ENCODE results near the gene CIC. TPM values are rescaled to one million over a fixed set of nuclear protein-coding genes. Genes with fewer than 3 reads are reported as not detected.

Gene CIC
- total and polyA plus RNA-seq, 2 of the 13 experiments (the other 11 are each of a cell fraction or from before 2014, with no cell fraction given): 5.9 to 8.0 TPM

DNA sequence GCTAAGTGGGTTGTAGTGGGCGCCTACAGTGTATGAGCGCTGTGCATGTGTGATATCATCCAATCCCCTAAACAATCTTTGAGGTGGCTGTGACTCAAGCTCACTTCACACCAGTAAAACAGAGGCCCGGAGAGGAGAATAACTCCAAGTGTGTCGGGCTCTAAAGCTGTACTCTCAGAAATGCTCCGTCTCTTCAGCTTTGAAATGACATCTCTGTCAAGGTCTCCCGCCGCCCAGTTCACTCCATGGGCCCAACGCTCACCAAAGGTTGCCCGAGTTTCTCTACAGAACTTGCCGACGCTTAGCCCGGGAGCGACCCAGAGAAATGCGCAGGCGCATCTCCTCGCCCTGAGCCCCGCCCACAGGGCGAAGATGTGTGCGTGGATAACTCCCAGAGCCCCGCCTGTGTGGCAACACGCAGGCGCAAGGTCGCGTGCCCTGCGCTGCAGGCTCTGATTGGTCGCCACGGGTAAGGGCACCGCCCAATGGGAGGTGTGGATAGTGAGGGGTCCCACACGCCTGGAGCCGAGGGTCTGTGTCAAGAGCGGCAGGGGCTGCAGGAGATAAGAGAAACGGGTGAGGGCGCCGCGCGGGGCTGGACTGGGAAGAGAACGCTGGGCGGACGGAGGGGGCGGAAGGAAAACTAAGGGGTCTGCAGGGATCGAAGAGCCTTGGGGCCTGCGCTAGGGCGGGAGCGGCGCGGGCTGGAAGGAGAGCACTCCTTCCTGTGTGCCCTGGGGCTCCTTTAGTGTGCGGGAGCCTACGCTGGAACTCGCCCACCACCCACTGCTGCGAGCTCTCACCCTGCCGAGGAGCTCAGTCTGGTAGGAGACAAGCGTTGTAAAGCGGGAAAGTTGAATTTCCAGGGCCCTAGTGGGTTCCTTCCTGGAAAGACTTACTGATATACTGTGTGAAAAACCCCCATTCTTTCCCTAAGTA is 49.0 kb upstream of the CIC start, which contains the start of gene ZNF526 (continued):
- TF ChIP-seq ZNF256 (CRISPR knock-in tag; conservative IDR thresholded peaks at IDR 0.05) (0 out of 2 replicates have a peak, but pooled peaks have one; percentile 18), ZNF331 (CRISPR knock-in tag; IDR thresholded peaks at IDR 0.05) (peak; percentile 75; the same call in 1 of the 2 replicates), ELF1 (CRISPR knock-in tag; IDR thresholded peaks at IDR 0.05) (0 out of 2 replicates have a peak, but pooled peaks have one; percentile 58), GATAD2A (CRISPR knock-in tag; IDR thresholded peaks at IDR 0.05) (peak; percentile 71), POLR2AphosphoS2 (IDR thresholded peaks at IDR 0.05; ENCODE audit: low read depth, low read length) (no peak), NCOA2 (CRISPR knock-in tag; IDR thresholded peaks at IDR 0.05) (peak; percentile 47; the same call in 1 of the 2 replicates), ZNF44 (CRISPR knock-in tag; IDR thresholded peaks at IDR 0.05) (peak; percentile 73; the same call in 1 of the 2 replicates), SMAD9 (CRISPR knock-in tag; IDR thresholded peaks at IDR 0.05) (no peak), ZNF335 (CRISPR knock-in tag; IDR thresholded peaks at IDR 0.05) (peak; percentile 40; the same call in 1 of the 2 replicates), YEATS2 (CRISPR knock-in tag; IDR thresholded peaks at IDR 0.05; ENCODE audit: borderline replicate concordance) (peak; percentile 86; the same call in 1 of the 2 replicates), ZNF674 (CRISPR knock-in tag; IDR thresholded peaks at IDR 0.05; ENCODE audit: low read depth) (no peak), KDM5A (IDR thresholded peaks at IDR 0.05; ENCODE audit: borderline replicate concordance, low read length) (peak; percentile 81), FOXK1 (CRISPR knock-in tag; IDR thresholded peaks at IDR 0.05; ENCODE audit: borderline replicate concordance, low read depth) (peak; percentile 85; the same call in 1 of the 2 replicates), ZKSCAN5 (CRISPR knock-in tag; IDR thresholded peaks at IDR 0.05) (no peak), ZNF598 (CRISPR knock-in tag; IDR thresholded peaks at IDR 0.05; ENCODE audit: borderline replicate concordance) (peak; percentile 58; the same call in 1 of the 2 replicates), PHF8 (CRISPR knock-in tag; IDR thresholded peaks at IDR 0.05) (peak; percentile 89), ZNF703 (CRISPR knock-in tag; IDR thresholded peaks at IDR 0.05; ENCODE audit: borderline replicate concordance) (no peak), GATA4 (IDR thresholded peaks at IDR 0.05; ENCODE audit: borderline replicate concordance, low read depth) (peak; percentile 82; the same call in 1 of the 2 replicates), ZNF10 (CRISPR knock-in tag; IDR thresholded peaks at IDR 0.05; ENCODE audit: borderline replicate concordance, low read depth) (no peak), AKAP8 (CRISPR knock-in tag; IDR thresholded peaks at IDR 0.05) (no peak), ZSCAN25 (CRISPR knock-in tag; IDR thresholded peaks at IDR 0.05) (no peak), ARID2 (CRISPR knock-in tag; IDR thresholded peaks at IDR 0.05; ENCODE audit: borderline replicate concordance) (no peak)
- TF ChIP-seq, protein P1, sequence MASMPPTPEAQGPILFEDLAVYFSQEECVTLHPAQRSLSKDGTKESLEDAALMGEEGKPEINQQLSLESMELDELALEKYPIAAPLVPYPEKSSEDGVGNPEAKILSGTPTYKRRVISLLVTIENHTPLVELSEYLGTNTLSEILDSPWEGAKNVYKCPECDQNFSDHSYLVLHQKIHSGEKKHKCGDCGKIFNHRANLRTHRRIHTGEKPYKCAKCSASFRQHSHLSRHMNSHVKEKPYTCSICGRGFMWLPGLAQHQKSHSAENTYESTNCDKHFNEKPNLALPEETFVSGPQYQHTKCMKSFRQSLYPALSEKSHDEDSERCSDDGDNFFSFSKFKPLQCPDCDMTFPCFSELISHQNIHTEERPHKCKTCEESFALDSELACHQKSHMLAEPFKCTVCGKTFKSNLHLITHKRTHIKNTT (CRISPR knock-in tag; IDR thresholded peaks at IDR 0.05): no peak
- TF ChIP-seq, protein P2, sequence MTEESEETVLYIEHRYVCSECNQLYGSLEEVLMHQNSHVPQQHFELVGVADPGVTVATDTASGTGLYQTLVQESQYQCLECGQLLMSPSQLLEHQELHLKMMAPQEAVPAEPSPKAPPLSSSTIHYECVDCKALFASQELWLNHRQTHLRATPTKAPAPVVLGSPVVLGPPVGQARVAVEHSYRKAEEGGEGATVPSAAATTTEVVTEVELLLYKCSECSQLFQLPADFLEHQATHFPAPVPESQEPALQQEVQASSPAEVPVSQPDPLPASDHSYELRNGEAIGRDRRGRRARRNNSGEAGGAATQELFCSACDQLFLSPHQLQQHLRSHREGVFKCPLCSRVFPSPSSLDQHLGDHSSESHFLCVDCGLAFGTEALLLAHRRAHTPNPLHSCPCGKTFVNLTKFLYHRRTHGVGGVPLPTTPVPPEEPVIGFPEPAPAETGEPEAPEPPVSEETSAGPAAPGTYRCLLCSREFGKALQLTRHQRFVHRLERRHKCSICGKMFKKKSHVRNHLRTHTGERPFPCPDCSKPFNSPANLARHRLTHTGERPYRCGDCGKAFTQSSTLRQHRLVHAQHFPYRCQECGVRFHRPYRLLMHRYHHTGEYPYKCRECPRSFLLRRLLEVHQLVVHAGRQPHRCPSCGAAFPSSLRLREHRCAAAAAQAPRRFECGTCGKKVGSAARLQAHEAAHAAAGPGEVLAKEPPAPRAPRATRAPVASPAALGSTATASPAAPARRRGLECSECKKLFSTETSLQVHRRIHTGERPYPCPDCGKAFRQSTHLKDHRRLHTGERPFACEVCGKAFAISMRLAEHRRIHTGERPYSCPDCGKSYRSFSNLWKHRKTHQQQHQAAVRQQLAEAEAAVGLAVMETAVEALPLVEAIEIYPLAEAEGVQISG (CRISPR knock-in tag; IDR thresholded peaks at IDR 0.05): peak; percentile 96
- TF ChIP-seq, protein P3, sequence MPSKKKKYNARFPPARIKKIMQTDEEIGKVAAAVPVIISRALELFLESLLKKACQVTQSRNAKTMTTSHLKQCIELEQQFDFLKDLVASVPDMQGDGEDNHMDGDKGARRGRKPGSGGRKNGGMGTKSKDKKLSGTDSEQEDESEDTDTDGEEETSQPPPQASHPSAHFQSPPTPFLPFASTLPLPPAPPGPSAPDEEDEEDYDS (CRISPR knock-in tag; IDR thresholded peaks at IDR 0.05): peak; percentile 92
- TF ChIP-seq, protein P4, sequence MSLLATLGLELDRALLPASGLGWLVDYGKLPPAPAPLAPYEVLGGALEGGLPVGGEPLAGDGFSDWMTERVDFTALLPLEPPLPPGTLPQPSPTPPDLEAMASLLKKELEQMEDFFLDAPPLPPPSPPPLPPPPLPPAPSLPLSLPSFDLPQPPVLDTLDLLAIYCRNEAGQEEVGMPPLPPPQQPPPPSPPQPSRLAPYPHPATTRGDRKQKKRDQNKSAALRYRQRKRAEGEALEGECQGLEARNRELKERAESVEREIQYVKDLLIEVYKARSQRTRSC (CRISPR knock-in tag; IDR thresholded peaks at IDR 0.05; ENCODE audit: low read depth): no peak
